Kidney (tissue), 22 donors: Measurements from ENCODE around the gene MOSPD2. TPM values are rescaled to one million over a fixed set of nuclear protein-coding genes. Genes with fewer than 3 reads are reported as not detected.

ENCODE experiments used
- DNase-seq, 5 donors: peaks; one replicate each; pipeline ENCODE4 v3.0.0-alpha.2; 2013 to 2020
- FAIRE-seq: peaks from 2 replicates; lab custom pipeline; 2012; peaks lifted over from hg19 to GRCh38; lab: Jason Lieb, UNC
- H3K27ac ChIP-seq, 2 donors: one replicate each; pipeline ENCODE4 v1.7.0; 2013; ENCODE audit warnings: low read depth in 2 of 2, low read length in 2 of 2, inconsistent platforms in 1 of 2
- H3K27me3 ChIP-seq: one replicate; pipeline ENCODE4 v1.7.1; 2013; ENCODE audit warnings: low read length, inconsistent platforms; ENCODE audit not compliant: control insufficient read depth, insufficient read depth
- H3K36me3 ChIP-seq, 3 donors: one replicate each; pipeline versions ENCODE4 v1.7.0 to v1.7.1; 2013; ENCODE audit warnings: low read length in 3 of 3, control low read depth in 1 of 3, inconsistent platforms in 1 of 3; ENCODE audit not compliant: insufficient read depth in 3 of 3, control insufficient read depth in 2 of 3
- H3K4me1 ChIP-seq, 3 donors: one replicate each; pipeline versions ENCODE4 v1.7.0 to v1.7.1; 2013; ENCODE audit warnings: low read length in 3 of 3, inconsistent platforms in 1 of 3, low read depth in 1 of 3; ENCODE audit not compliant: control insufficient read depth in 2 of 3, insufficient read depth in 2 of 3
- H3K4me3 ChIP-seq, 3 donors: one replicate each; pipeline versions ENCODE4 v1.7.0 to v1.8.1; 2013; ENCODE audit warnings: low read length in 3 of 3, control low read depth in 1 of 3, inconsistent platforms in 1 of 3
- H3K9ac ChIP-seq, 3 donors: one replicate each; pipeline versions ENCODE4 v1.7.0 to v1.7.1; 2013; ENCODE audit warnings: low read length in 3 of 3, control low read depth in 1 of 3, inconsistent platforms in 1 of 3
- H3K9me3 ChIP-seq, 3 donors: one replicate each; pipeline versions ENCODE4 v1.7.0 to v1.7.1; 2013; ENCODE audit warnings: low read length in 3 of 3, control low read depth in 1 of 3, inconsistent platforms in 1 of 3; ENCODE audit not compliant: control insufficient read depth in 2 of 3, insufficient read depth in 1 of 3
- intact Hi-C: fragments of 100-400 bp; cut with DNase I; formaldehyde crosslinking; loops from one replicate; pipeline ENCODE4 v1.11.1; 2022
- long read RNA-seq, 10 donors: library from polyadenylated mRNA in 1 of 10; unstranded in 1 of 10; transcript quantifications; one replicate each; pipeline ENCODE4 v2.0.0 and lab custom pipeline, GENCODE V29; 2021 to 2026
- polyA plus RNA-seq: library from polyadenylated mRNA; stranded (reverse); fragments of 350-450 nt; fragmentation: Illumina TruSeq; extraction: RNeasy Lipid Tissue Mini Kit (QIAGEN cat#74804); gene quantifications from one replicate; pipeline ENCODE4 v1.2.3, GENCODE V29; 2014; ENCODE audit warnings: low read depth, low replicate concordance; ENCODE audit not compliant: insufficient read depth
- total RNA-seq: library from RNA; stranded (reverse); fragmentation: NEBNext Ultra II Directional; extraction: Animal tissue kit (Norgen Biotek cat#: 25700); gene quantifications from one replicate; pipeline ENCODE4 v1.2.1, GENCODE V29; 2021
- TF ChIP-seq, protein P1 (sequence below): IDR thresholded peaks from 3 replicates; pipeline ENCODE4 v1.5.1; 2012; ENCODE audit warnings: mild to moderate bottlenecking, moderate library complexity, borderline replicate concordance; ENCODE audit not compliant: insufficient read depth; ENCODE audit errors: extremely low read depth
- donor health status: control.
- donor health status: control.
- donor health status: control.
- donor health status: control.
- donor health status: control.
- donor health status: DM: yes; HTN: yes; CAD: no.
- donor health status: Normal renal cell carcinoma (clear cell type).

The MOSPD2 gene
- 14.4 TPM for total RNA-seq
- polyA plus RNA-seq, result 4.0 TPM
- long read RNA-seq, donor 1, result 0 reads
- long read RNA-seq, donor 2, full-length matches to known transcripts, result 3 of 3 reads
- long read RNA-seq, donor 2, partial matches to known transcripts, result 0 of 3 reads
- long read RNA-seq, donor 2, other reads (novel, unspliced or antisense), result 0 of 3 reads
- long read RNA-seq, donor 3, partial matches to known transcripts, result 0 of 2 reads
- long read RNA-seq, donor 3, other reads (novel, unspliced or antisense), result 0 of 2 reads
- long read RNA-seq, donor 4, full-length matches to known transcripts, result 4 of 4 reads
- long read RNA-seq, donor 4, partial matches to known transcripts, result 0 of 4 reads
- long read RNA-seq, donor 4, other reads (novel, unspliced or antisense), result 0 of 4 reads
- long read RNA-seq, donor 5, full-length matches to known transcripts, result 2 of 2 reads
- long read RNA-seq, donor 5, partial matches to known transcripts, result 0 of 2 reads
- long read RNA-seq, donor 5, other reads (novel, unspliced or antisense), result 0 of 2 reads
- long read RNA-seq, donor 6, full-length matches to known transcripts, result 4 of 4 reads
- long read RNA-seq, donor 6, partial matches to known transcripts, result 0 of 4 reads
- long read RNA-seq, donor 6, other reads (novel, unspliced or antisense), result 0 of 4 reads
- long read RNA-seq, donor 7, full-length matches to known transcripts, result 4 of 8 reads
- long read RNA-seq, donor 7, partial matches to known transcripts, result 4 of 8 reads
- long read RNA-seq, donor 7, other reads (novel, unspliced or antisense), result 0 of 8 reads
- long read RNA-seq, donor 8, full-length matches to known transcripts, result 2 of 2 reads
- long read RNA-seq, donor 8, partial matches to known transcripts, result 0 of 2 reads
- long read RNA-seq, donor 8, other reads (novel, unspliced or antisense), result 0 of 2 reads
- long read RNA-seq, donor 9, result 0 reads
- long read RNA-seq, donor 10, partial matches to known transcripts, result 0 of 2 reads
- long read RNA-seq, donor 10, other reads (novel, unspliced or antisense), result 0 of 2 reads

DNA sequence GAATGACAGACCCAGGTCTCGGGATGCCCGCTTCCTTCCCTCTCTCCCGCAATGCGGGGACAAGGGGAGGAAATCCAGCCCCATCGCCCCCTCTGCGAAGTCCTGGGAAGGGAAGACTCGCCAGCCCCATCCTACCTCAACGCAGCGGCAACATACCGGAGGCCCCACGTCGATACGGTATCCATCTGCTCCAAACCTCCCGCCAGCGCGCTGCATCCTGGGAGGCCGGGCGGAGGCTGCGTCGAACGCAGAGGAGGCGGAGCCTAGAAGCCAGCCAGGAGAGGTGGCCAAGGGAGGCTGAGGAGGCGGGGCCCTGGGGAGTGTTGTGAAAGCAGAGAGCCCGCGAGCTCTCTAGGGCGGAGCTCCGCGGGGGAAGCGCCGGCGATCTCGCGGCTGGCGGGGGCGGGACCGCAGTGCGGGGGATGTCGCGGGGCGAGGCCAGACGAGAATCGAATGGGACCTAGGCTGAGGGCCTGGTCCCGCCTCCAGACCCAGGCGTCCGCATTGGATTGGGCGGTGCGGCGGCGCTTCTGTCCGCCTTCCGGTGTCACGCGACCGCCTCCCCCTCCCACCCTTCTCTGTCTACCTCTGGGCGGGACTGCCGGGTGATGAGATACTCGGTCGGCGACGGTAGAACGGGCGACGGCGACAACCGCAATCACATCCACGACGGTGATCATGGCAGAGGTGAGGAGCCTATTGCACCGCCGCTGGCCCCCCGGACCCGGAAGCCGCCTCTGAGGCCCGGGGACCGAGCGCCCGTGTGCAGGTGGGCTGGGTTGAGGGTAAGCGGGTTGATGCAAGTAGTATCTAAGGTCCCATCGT, at the start of gene MOSPD2, which contains the start of gene FANCB:
TSS of gene MOSPD2 (plus strand) at position 571 of the 825 bp plus-strand sequence. CDS start at position 679, 108 bp downstream.
TSS of gene FANCB (minus strand) at position 219 of the 825 bp plus-strand sequence. CDS start 7,559 bp downstream, outside the sequence.
- peak within 1 kb of the TSS; percentile 89 to 96 (median 91) for H3K4me3 ChIP-seq
- no peaks in the 10 kb centered on the region for H3K4me1 ChIP-seq
- peak within 1 kb of the TSS; percentile 76 to 86 (median 82) for H3K9ac ChIP-seq
- DNase-seq (peak; percentile 96 to 98 (median 96)), FAIRE-seq (peak; percentile 96)
- no peaks in the 10 kb centered on the region for H3K27me3 ChIP-seq
- intact Hi-C loops, result no loop called here
- peak within 1 kb of the TSS in 1 of 2 donors; percentile 53 for H3K27ac ChIP-seq
- TF ChIP-seq, protein P1, sequence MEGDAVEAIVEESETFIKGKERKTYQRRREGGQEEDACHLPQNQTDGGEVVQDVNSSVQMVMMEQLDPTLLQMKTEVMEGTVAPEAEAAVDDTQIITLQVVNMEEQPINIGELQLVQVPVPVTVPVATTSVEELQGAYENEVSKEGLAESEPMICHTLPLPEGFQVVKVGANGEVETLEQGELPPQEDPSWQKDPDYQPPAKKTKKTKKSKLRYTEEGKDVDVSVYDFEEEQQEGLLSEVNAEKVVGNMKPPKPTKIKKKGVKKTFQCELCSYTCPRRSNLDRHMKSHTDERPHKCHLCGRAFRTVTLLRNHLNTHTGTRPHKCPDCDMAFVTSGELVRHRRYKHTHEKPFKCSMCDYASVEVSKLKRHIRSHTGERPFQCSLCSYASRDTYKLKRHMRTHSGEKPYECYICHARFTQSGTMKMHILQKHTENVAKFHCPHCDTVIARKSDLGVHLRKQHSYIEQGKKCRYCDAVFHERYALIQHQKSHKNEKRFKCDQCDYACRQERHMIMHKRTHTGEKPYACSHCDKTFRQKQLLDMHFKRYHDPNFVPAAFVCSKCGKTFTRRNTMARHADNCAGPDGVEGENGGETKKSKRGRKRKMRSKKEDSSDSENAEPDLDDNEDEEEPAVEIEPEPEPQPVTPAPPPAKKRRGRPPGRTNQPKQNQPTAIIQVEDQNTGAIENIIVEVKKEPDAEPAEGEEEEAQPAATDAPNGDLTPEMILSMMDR, result no peak
- no peaks in the 10 kb centered on the region for H3K36me3 ChIP-seq
- H3K9me3 ChIP-seq, result no peaks in the 10 kb centered on the region

DNA sequence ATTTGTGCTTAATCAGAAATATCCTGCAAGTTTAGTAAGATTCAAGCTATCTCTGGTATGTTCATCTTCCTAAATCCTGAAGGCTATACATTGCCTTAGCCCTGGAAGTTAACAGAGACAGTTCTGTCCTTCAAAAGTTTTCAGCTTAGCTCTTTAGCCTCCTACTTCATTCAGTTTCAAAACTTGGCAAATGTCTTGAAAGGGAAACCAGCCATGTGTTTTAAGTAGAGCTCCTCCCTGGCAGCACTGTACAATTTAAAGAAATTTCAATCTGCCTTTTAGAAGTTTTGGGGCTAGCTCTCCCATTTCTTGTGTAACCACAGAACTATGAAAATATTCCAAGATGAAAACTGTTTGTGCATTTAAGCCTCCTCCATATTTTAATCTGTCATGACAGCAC, 47.4 kb upstream of the MOSPD2 start:
- Histone ChIP-seq H3K4me3 (no peak overlapping the region), H3K9ac (no peak overlapping the region), H3K36me3 (no peaks in the 10 kb centered on the region), H3K27me3 (no peaks in the 10 kb centered on the region), H3K9me3 (no peaks in the 10 kb centered on the region), H3K4me1 (no peaks in the 10 kb centered on the region), H3K27ac (no peak overlapping the region)
- FAIRE-seq, result no peak
- TF ChIP-seq, protein P1, result no peak
- DNase-seq, result no peak
- intact Hi-C loops, result no loop called here

DNA sequence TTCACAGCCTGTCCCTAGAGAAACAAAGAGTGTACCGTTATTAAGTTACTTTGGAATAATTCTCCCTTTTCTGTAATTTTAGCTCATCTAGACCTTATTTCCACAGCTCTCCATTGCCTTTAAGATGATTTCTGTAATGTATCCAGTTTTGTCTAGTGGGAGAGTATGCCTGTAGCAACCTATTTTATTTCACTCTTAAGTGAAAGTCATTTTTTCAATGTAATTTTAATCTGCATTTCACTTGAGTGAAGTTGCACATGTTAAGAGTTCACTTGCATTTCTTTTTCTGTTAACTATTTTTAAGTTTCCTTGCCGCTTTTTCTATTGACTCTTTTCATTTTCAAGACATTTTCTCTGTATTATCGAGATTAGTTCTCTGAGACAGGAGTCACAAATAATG, 46.9 kb upstream of the MOSPD2 start:
- no peak for DNase-seq
- Histone ChIP-seq H3K27me3 (no peaks in the 10 kb centered on the region), H3K27ac (no peak overlapping the region), H3K4me1 (no peaks in the 10 kb centered on the region), H3K36me3 (no peaks in the 10 kb centered on the region), H3K9ac (no peak overlapping the region), H3K4me3 (no peak overlapping the region), H3K9me3 (no peaks in the 10 kb centered on the region)
- TF ChIP-seq, protein P1, result no peak
- intact Hi-C loops, result no loop called here
- no peak for FAIRE-seq
